ENCODE measurements around the gene TMEM43. TPM values are rescaled to one million over a fixed set of nuclear protein-coding genes. Genes with fewer than 3 reads are reported as not detected.
"Not testable (repeated sequence)": the region's sequence is repeated elsewhere in the genome, so short reads cannot be mapped to it uniquely, and the experiment has no call there.

Gene TMEM43
- polyA plus RNA-seq, 1 donor (not counting 4 experiments of a cell fraction or from before 2014, with no cell fraction given), result 111 TPM

DNA sequence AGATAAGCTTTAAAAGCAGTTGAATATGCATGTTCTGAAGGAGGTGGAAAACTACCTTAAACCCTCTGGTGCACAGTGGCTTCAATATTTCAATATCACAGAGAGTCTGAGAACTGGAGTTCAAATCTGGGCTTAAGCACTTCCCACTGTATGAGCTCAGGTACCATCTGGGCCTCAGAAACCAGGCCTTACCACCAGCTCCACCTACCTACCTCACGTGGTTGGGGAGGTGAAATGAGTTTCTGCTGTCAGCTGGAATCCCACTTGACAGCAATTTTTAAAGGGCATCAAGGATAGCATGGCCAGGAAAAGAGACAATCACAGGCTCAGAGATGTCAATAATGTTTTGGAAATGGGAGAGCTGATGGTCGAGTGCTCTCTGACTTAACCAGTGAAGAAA lies 5.2 kb upstream of the TMEM43 start:
- Histone ChIP-seq H2AFZ (ENCODE audit: control insufficient read depth, low read length) (no peak overlapping the region), H4K20me1 (ENCODE audit: control insufficient read depth, extremely low read depth, insufficient read depth, low read length) (no peaks in the 10 kb centered on the region), H3K9me1 (ENCODE audit: control insufficient read depth, extremely low read depth, insufficient read depth, low read length) (no peaks in the 10 kb centered on the region), H3K9ac (ENCODE audit: control insufficient read depth, extremely low read depth, insufficient read depth, low read length) (no peak overlapping the region), H3K4me1 (ENCODE audit: control insufficient read depth, extremely low read depth, insufficient read depth, low read length) (peaks cover 28% of the 10 kb centered on the region), H3K4me3 (ENCODE audit: control insufficient read depth in 2 of 3, extremely low read depth in 1 of 3, insufficient read depth in 2 of 3, low read depth in 1 of 3, low read length in 3 of 3) (no peak overlapping the region), H3K27ac (ENCODE audit: control insufficient read depth, insufficient read depth, low read length) (no peak overlapping the region), H3K36me3 (ENCODE audit: control insufficient read depth in 2 of 2, extremely low read depth in 1 of 2, insufficient read depth in 2 of 2, low read length in 2 of 2) (peaks cover 21 to 34% of the 10 kb centered on the region in 2 experiments), H3K79me2 (ENCODE audit: control insufficient read depth, insufficient read depth, low read length) (peaks cover 37% of the 10 kb centered on the region), H3K9me3 (ENCODE audit: control insufficient read depth, low read depth, low read length) (no peaks in the 10 kb centered on the region), H3K4me2 (ENCODE audit: control insufficient read depth, extremely low read depth, insufficient read depth, low read depth, low read length) (no peak overlapping the region), H3K27me3 (ENCODE audit: control insufficient read depth, extremely low read depth, insufficient read depth, low read length) (no peaks in the 10 kb centered on the region)
- dilution Hi-C loops (cut with MboI; ENCODE audit: extremely low pct_ligation_motif_present, low sequenced_read_pairs), result no loop called here
- DNase-seq (ENCODE audit: low read depth, low spot score), result no peak
- TF ChIP-seq EZH2 (IDR thresholded peaks at IDR 0.05; ENCODE audit: low read length), result no peak
- TF ChIP-seq, protein P1, sequence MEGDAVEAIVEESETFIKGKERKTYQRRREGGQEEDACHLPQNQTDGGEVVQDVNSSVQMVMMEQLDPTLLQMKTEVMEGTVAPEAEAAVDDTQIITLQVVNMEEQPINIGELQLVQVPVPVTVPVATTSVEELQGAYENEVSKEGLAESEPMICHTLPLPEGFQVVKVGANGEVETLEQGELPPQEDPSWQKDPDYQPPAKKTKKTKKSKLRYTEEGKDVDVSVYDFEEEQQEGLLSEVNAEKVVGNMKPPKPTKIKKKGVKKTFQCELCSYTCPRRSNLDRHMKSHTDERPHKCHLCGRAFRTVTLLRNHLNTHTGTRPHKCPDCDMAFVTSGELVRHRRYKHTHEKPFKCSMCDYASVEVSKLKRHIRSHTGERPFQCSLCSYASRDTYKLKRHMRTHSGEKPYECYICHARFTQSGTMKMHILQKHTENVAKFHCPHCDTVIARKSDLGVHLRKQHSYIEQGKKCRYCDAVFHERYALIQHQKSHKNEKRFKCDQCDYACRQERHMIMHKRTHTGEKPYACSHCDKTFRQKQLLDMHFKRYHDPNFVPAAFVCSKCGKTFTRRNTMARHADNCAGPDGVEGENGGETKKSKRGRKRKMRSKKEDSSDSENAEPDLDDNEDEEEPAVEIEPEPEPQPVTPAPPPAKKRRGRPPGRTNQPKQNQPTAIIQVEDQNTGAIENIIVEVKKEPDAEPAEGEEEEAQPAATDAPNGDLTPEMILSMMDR (optimal IDR thresholded peaks at IDR 0.05 in 1 of 3, IDR thresholded peaks at IDR 0.05 in 1 of 3, conservative IDR thresholded peaks at IDR 0.05 in 1 of 3; ENCODE audit: extremely low read depth in 1 of 3, insufficient read depth in 2 of 3, low read length in 3 of 3), result no peak
- no peak for FAIRE-seq

- H3K4me2 ChIP-seq (ENCODE audit: control insufficient read depth, extremely low read depth, insufficient read depth, low read depth, low read length), result no peak overlapping the region
- dilution Hi-C loops (cut with MboI; ENCODE audit: extremely low pct_ligation_motif_present, low sequenced_read_pairs), result no loop called here
- no peak overlapping the region for H3K9ac ChIP-seq (ENCODE audit: control insufficient read depth, extremely low read depth, insufficient read depth, low read length)
- no peak overlapping the region for H2AFZ ChIP-seq (ENCODE audit: control insufficient read depth, low read length)
- H3K4me1 ChIP-seq (ENCODE audit: control insufficient read depth, extremely low read depth, insufficient read depth, low read length), result peaks cover 28% of the 10 kb centered on the region
- H3K9me1 ChIP-seq (ENCODE audit: control insufficient read depth, extremely low read depth, insufficient read depth, low read length), result no peaks in the 10 kb centered on the region
- peaks cover 18 to 27% of the 10 kb centered on the region in 2 experiments for H3K36me3 ChIP-seq (ENCODE audit: control insufficient read depth in 2 of 2, extremely low read depth in 1 of 2, insufficient read depth in 2 of 2, low read length in 2 of 2)
- TF ChIP-seq, protein P1 (optimal IDR thresholded peaks at IDR 0.05 in 1 of 3, IDR thresholded peaks at IDR 0.05 in 1 of 3, conservative IDR thresholded peaks at IDR 0.05 in 1 of 3; ENCODE audit: extremely low read depth in 1 of 3, insufficient read depth in 2 of 3, low read length in 3 of 3), result no peak
- no peak overlapping the region for H3K27ac ChIP-seq (ENCODE audit: control insufficient read depth, insufficient read depth, low read length)
- no peaks in the 10 kb centered on the region for H4K20me1 ChIP-seq (ENCODE audit: control insufficient read depth, extremely low read depth, insufficient read depth, low read length)
- no peak for FAIRE-seq
- no peak overlapping the region for H3K4me3 ChIP-seq (ENCODE audit: control insufficient read depth in 2 of 3, extremely low read depth in 1 of 3, insufficient read depth in 2 of 3, low read depth in 1 of 3, low read length in 3 of 3)
- no peaks in the 10 kb centered on the region for H3K27me3 ChIP-seq (ENCODE audit: control insufficient read depth, extremely low read depth, insufficient read depth, low read length)
- no peak for DNase-seq (ENCODE audit: low read depth, low spot score)
- H3K79me2 ChIP-seq (ENCODE audit: control insufficient read depth, insufficient read depth, low read length), result peaks cover 41% of the 10 kb centered on the region
- no peaks in the 10 kb centered on the region for H3K9me3 ChIP-seq (ENCODE audit: control insufficient read depth, low read depth, low read length)
Measured at GRCh38 chr3:14120111-14120920, 4.5 kb upstream of the TMEM43 start.

DNA sequence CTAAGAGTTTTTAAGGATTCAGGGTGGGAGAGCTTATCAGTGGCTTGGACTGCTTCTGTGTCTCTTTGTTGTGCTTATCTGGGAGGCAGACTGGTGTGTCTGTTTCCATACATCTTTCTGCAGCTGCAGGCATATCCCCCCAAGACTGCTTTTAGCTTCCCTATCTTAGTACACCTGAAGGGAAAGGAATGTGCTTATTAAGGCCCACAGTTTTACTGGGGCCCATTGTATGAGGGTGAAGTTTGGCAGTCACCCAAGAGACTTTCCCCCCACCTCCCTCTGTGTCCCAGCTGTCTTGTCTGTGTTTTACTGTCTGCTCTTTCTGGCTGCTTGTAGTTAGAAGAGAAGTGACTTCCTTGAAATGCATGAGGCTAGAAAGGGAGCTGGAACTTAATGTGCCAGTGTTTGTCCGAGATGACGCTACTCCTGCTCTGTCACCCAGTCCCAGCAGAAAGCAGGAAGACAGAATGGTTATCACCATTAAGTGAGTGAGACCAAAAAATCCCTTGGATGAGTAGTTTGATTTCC lies 3.9 kb upstream of the TMEM43 start:
- H4K20me1 ChIP-seq (ENCODE audit: control insufficient read depth, extremely low read depth, insufficient read depth, low read length); H3K9ac ChIP-seq (ENCODE audit: control insufficient read depth, extremely low read depth, insufficient read depth, low read length); H3K27ac ChIP-seq (ENCODE audit: control insufficient read depth, insufficient read depth, low read length); dilution Hi-C loops (cut with MboI; ENCODE audit: extremely low pct_ligation_motif_present, low sequenced_read_pairs); H3K4me2 ChIP-seq (ENCODE audit: control insufficient read depth, extremely low read depth, insufficient read depth, low read depth, low read length); DNase-seq (ENCODE audit: low read depth, low spot score); FAIRE-seq; H2AFZ ChIP-seq (ENCODE audit: control insufficient read depth, low read length); H3K27me3 ChIP-seq (ENCODE audit: control insufficient read depth, extremely low read depth, insufficient read depth, low read length); H3K4me3 ChIP-seq (ENCODE audit: control insufficient read depth in 2 of 3, extremely low read depth in 1 of 3, insufficient read depth in 2 of 3, low read depth in 1 of 3, low read length in 3 of 3); H3K9me3 ChIP-seq (ENCODE audit: control insufficient read depth, low read depth, low read length); H3K9me1 ChIP-seq (ENCODE audit: control insufficient read depth, extremely low read depth, insufficient read depth, low read length): not testable (repeated sequence)
- Histone ChIP-seq H3K79me2 (ENCODE audit: control insufficient read depth, insufficient read depth, low read length) (peaks cover 46% of the 10 kb centered on the region), H3K4me1 (ENCODE audit: control insufficient read depth, extremely low read depth, insufficient read depth, low read length) (peaks cover 29% of the 10 kb centered on the region), H3K36me3 (ENCODE audit: control insufficient read depth in 2 of 2, extremely low read depth in 1 of 2, insufficient read depth in 2 of 2, low read length in 2 of 2) (peaks cover 13 to 20% of the 10 kb centered on the region in 2 experiments)

Data from keratinocyte (primary cell).